Renal cortical epithelial cell (primary cell): Measurements from ENCODE around the gene NDUFB3. TPM values are rescaled to one million over a fixed set of nuclear protein-coding genes. Genes with fewer than 3 reads are reported as not detected.

ENCODE experiments used
- DNase-seq: peaks from one replicate; pipeline ENCODE4 v3.0.0-alpha.2; 2011; ENCODE audit warnings: low read depth
- total RNA-seq: library from RNA; depleted of rRNA; stranded (reverse); fragments of >200 nt; gene quantifications from 2 replicates; pipeline ENCODE4 v1.2.3, GENCODE V29; 2014

The NDUFB3 gene
- total RNA-seq, 1 donor from 2014 or later, result 103 TPM

DNA sequence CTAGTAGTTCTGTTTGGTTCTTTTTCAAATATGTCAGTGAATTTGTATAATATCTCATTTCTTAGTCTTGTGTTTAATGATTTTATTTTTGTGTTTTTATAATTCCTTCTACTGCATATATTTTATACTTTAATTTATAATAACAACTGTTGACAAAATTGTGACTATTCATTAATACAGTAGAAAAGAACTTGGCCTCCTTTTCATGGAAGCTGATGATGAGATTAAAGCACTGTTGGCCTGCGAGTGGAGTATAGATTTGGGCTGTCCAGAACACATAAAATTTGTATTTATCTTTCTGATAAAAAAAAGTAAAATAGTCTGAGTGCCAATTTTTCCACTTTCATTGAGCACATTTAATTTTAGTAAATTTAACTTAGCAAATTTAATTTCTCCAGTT lies 56.2 kb downstream of the NDUFB3 start:
- no peak for DNase-seq

DNA sequence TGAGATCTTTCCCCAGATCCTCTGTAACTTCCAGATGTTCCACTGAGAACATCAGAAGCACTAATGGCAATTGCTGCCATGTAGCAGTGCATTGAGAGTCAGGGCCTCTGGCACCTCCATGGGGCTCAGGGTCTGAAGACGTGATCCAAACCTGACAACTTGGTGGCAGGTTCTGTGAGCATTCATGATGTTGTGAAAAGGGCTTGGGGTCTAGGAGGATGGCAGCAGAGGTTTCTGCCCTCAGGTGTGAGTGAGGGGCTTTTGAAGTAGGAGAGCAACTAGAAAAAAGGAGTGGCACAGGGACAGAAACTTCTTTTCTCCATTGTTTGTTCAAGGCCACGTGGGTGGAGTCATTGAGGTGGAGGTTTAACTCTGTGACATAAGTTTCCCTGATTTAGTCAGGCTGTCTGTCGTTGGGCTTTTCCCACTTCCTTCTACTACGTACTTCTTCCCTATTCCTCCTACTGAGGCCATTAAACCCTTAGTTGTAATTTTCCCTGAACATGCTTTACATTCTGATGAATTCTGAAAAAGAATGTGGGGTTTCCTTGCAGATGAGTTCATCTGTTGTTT lies 57.2 kb downstream of the NDUFB3 start:
- DNase-seq, result peak; percentile 95

DNA sequence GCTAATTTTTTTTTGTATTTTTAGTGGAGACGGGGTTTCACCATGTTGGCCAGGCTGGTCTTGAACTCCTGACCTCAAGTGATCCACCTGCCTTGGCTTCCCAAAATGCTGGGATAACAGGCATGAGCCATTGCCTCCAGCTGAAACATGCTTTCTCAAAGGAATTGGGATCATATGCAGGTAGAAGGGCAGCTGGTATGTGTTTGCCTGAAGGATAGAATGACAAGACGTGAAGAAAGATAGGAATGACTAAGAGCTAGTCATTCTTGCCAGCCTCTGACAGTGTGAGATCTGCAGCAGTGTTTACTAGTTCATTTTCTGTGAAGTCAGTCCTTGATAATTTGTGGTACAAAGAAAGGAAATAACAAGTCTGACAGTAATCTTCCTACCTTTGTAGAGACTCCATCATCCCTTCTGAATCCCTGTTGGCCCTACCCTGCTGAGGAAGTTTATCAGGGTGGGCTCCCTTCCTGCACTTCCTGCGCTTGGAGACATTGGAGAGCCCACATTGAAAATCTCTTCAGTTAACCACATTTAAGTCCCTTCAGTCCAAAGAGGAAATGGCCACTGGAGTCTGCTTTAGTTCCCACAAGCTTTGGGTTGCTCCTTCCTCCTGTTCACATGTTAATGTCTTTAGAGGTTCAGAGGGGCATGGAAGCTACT lies 58.9 kb downstream of the NDUFB3 start:
- DNase-seq, result peak; percentile 94

DNA sequence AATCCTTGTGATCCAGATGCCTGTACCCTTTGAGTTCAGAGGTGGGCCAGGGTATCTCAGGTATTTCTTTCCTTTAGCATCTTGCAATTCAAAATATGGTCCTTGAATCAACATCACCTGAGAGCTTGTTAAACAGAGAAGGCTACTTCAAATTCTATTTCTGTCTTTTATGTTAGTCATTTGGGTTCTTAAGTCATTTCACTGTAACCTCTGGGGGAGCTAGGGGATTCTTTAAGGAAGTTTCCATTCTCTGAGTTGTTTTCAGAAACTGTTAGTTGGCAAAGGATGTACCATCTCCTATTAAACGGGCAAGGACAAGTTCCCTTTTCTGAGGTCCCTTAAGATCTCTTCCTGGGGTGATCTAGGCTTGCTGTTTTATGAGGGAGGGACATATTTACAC lies 60.7 kb downstream of the NDUFB3 start:
- DNase-seq, result no peak

Other genes with a start within 250 kb of the NDUFB3 start
- 32.1 and 84.2 TPM in 2 replicates for gene CLK1, start 207.3 kb upstream of the NDUFB3 start, total RNA-seq
- gene PPIL3, start 182.9 kb upstream of the NDUFB3 start, total RNA-seq, result 38.8 and 40.1 TPM in 2 replicates
- gene NIF3L1, start 182.6 kb upstream of the NDUFB3 start, total RNA-seq, result 21.7 and 37.3 TPM in 2 replicates
- 18.6 and 20.7 TPM in 2 replicates for gene ORC2, start 108.3 kb upstream of the NDUFB3 start, total RNA-seq
- 10.9 and 17.1 TPM in 2 replicates for gene HYCC2, start 330 bp upstream of the NDUFB3 start, total RNA-seq
- 253 and 297 TPM in 2 replicates for gene CFLAR, start 44.2 kb downstream of the NDUFB3 start, total RNA-seq
- gene CASP10, start 111.1 kb downstream of the NDUFB3 start, total RNA-seq, result 10.6 and 24.1 TPM in 2 replicates
- gene CASP8, start 188.5 kb downstream of the NDUFB3 start, total RNA-seq, result 48.3 and 51.8 TPM in 2 replicates